ENCODE measurements around the gene DPPA5. TPM values are rescaled to one million over a fixed set of nuclear protein-coding genes. Genes with fewer than 3 reads are reported as not detected.

DPPA5 gene
- total RNA-seq, 1 donor from 2014 or later = not detected

DNA sequence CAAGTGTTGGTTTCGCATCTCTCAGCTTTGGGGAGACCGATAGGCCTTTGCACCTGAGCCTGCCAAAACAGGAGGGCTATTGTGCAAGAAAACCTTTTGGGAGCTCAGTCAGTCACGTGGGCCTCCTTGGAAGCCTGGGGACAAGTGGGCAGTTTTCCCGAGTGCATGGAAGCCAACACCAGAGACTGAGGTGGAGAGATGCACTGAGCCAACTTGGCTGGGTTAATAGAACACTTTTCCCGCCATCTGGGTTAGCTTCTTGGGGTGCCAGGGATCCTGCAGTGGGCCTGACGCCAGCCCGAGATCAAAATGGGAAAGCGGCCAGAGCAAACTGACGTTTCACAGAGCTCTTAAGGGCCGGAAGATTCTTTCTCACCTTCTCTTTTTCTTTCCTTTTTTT, 18.4 kb upstream of the DPPA5 start:
- no peaks in the 10 kb centered on the region for H3K36me3 ChIP-seq
- no peaks in the 10 kb centered on the region for H3K4me1 ChIP-seq
- TF ChIP-seq POLR2AphosphoS5 (IDR thresholded peaks at IDR 0.05; ENCODE audit: insufficient read depth in 1 of 2, low read depth in 1 of 2) (no peak), POLR2A (IDR thresholded peaks at IDR 0.05) (no peak)
- TF ChIP-seq, protein P1, sequence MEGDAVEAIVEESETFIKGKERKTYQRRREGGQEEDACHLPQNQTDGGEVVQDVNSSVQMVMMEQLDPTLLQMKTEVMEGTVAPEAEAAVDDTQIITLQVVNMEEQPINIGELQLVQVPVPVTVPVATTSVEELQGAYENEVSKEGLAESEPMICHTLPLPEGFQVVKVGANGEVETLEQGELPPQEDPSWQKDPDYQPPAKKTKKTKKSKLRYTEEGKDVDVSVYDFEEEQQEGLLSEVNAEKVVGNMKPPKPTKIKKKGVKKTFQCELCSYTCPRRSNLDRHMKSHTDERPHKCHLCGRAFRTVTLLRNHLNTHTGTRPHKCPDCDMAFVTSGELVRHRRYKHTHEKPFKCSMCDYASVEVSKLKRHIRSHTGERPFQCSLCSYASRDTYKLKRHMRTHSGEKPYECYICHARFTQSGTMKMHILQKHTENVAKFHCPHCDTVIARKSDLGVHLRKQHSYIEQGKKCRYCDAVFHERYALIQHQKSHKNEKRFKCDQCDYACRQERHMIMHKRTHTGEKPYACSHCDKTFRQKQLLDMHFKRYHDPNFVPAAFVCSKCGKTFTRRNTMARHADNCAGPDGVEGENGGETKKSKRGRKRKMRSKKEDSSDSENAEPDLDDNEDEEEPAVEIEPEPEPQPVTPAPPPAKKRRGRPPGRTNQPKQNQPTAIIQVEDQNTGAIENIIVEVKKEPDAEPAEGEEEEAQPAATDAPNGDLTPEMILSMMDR (IDR thresholded peaks at IDR 0.05) = no peak
- no peaks in the 10 kb centered on the region for H3K27me3 ChIP-seq
- H3K9me3 ChIP-seq = no peaks in the 10 kb centered on the region
- H3K27ac ChIP-seq = no peak overlapping the region
- no peak for DNase-seq (ENCODE audit: extremely low spot score in 2 of 2)
- intact Hi-C loops (cut with DNase I) = no loop called here
- H3K4me3 ChIP-seq = no peak overlapping the region

DNA sequence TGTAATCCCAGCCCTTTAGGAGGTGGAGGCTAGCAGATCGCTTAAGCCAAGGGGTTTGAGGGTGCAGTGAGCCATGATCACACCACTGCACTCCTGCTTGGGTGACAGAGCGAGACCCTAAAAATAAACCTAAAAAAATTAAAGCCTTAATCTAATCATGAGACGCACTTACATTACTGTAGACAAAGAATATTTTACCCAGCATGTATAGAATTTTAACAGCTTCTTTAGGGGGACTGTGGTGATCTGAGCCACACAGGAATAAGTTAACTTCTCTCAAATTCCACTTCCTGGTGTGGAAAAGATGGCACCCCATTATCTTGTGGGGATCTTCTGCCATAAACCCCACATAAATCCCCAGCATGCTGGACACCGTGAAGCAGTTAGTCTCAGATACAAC, 17.9 kb upstream of the DPPA5 start:
- DNase-seq (ENCODE audit: extremely low spot score in 2 of 2) = no peak
- H3K4me1 ChIP-seq = no peaks in the 10 kb centered on the region
- no peak overlapping the region for H3K4me3 ChIP-seq
- H3K36me3 ChIP-seq = no peaks in the 10 kb centered on the region
- H3K9me3 ChIP-seq = no peaks in the 10 kb centered on the region
- no peak overlapping the region for H3K27ac ChIP-seq
- no peaks in the 10 kb centered on the region for H3K27me3 ChIP-seq
- TF ChIP-seq POLR2A (IDR thresholded peaks at IDR 0.05) = no peak
- intact Hi-C loops (cut with DNase I) = no loop called here

DNA sequence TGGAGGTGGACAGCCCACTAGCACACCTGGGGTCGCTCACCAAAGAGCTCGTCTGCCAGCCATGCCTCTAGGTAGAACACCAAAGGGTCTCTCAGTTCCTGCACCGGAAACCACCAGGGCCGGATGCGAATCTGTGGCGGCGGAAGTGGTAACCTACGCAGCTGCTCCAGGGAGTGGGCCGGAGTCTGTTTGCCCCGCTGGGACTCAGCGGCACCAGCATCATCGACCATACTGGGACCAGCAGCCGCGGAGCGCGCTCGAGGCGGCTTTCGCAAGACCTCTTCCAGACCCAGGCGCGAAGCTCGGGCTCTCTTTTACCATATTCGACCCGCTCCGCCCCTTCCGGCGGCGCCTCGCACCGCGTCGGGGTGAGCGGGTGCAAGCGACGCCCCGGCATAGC, 15.5 kb upstream of the DPPA5 start, which contains the start of gene OOEP:
TSS of gene OOEP (minus strand) at position 335 of the 400 bp plus-strand sequence. CDS start at position 230, 105 bp downstream.
- no peak within 1 kb of the TSS for H3K4me3 ChIP-seq
- intact Hi-C loops (cut with DNase I) = no loop called here
- no peak within 1 kb of the TSS for H3K27ac ChIP-seq
- TF ChIP-seq POLR2AphosphoS5 (IDR thresholded peaks at IDR 0.05; ENCODE audit: insufficient read depth in 1 of 2, low read depth in 1 of 2) (no peak), POLR2A (IDR thresholded peaks at IDR 0.05) (no peak)
- TF ChIP-seq, protein P1 (IDR thresholded peaks at IDR 0.05) = no peak
- no peaks in the 10 kb centered on the region for H3K4me1 ChIP-seq
- DNase-seq (ENCODE audit: extremely low spot score in 2 of 2) = no peak
- no peaks in the 10 kb centered on the region for H3K27me3 ChIP-seq
- no peaks in the 10 kb centered on the region for H3K36me3 ChIP-seq
- H3K9me3 ChIP-seq = no peaks in the 10 kb centered on the region

DNA sequence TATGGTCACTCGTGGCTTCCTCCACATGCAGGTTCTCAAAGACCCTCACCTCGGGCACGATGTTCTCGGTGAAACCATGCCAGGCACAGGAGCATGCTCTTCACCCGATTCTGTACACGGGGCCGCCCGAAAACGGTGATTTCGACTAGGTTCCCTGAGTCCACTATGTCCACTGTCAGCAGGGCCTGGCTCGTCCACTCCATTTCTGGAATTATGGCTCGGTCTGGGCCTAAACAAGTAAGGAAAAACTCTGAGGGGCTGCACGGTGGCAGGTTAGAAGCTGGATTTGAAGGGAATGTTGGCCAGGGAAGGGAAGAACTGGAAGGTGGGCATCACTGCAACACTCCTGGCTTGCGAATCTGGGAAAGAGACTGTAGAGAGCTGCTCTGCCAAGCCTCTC, 15.1 kb upstream of the DPPA5 start:
- no peak overlapping the region for H3K4me3 ChIP-seq
- no peaks in the 10 kb centered on the region for H3K9me3 ChIP-seq
- no peak for DNase-seq (ENCODE audit: extremely low spot score in 2 of 2)
- no peaks in the 10 kb centered on the region for H3K4me1 ChIP-seq
- TF ChIP-seq POLR2AphosphoS5 (IDR thresholded peaks at IDR 0.05; ENCODE audit: insufficient read depth in 1 of 2, low read depth in 1 of 2) = no peak
- TF ChIP-seq, protein P1 (IDR thresholded peaks at IDR 0.05) = no peak
- TF ChIP-seq POLR2A (IDR thresholded peaks at IDR 0.05) = no peak
- intact Hi-C loops (cut with DNase I) = no loop called here
- no peaks in the 10 kb centered on the region for H3K36me3 ChIP-seq
- H3K27me3 ChIP-seq = no peaks in the 10 kb centered on the region
- H3K27ac ChIP-seq = no peak overlapping the region

DNA sequence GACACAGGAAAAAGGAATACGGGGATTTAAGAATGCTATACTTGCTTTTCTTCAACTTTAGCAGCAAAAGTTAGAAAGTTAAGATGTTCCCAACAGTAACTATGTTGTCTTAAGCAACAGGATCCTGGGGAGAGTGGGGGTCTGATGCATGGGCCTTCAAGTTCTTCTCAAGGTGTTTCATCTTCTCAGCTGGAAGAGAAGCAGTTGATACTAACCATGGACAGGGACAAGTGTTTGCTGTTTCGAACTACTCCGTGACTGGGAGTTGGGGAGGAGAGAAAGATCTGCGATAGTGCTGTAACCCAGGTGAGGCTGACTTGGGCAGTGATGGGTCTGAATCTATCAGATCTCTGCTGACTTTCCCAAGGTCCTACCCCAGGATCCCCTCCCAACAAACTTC, 14.6 kb upstream of the DPPA5 start:
- intact Hi-C loops (cut with DNase I) = no loop called here
- no peaks in the 10 kb centered on the region for H3K9me3 ChIP-seq
- no peaks in the 10 kb centered on the region for H3K4me1 ChIP-seq
- H3K4me3 ChIP-seq = no peak overlapping the region
- TF ChIP-seq POLR2AphosphoS5 (IDR thresholded peaks at IDR 0.05; ENCODE audit: insufficient read depth in 1 of 2, low read depth in 1 of 2) = no peak
- TF ChIP-seq POLR2A (IDR thresholded peaks at IDR 0.05) = no peak
- TF ChIP-seq, protein P1 (IDR thresholded peaks at IDR 0.05) = no peak
- H3K27ac ChIP-seq = no peak overlapping the region
- DNase-seq (ENCODE audit: extremely low spot score in 2 of 2) = no peak
- no peaks in the 10 kb centered on the region for H3K27me3 ChIP-seq
- H3K36me3 ChIP-seq = no peaks in the 10 kb centered on the region
